Measurements from ENCODE around the gene GHRHR.

GHRHR gene

DNA sequence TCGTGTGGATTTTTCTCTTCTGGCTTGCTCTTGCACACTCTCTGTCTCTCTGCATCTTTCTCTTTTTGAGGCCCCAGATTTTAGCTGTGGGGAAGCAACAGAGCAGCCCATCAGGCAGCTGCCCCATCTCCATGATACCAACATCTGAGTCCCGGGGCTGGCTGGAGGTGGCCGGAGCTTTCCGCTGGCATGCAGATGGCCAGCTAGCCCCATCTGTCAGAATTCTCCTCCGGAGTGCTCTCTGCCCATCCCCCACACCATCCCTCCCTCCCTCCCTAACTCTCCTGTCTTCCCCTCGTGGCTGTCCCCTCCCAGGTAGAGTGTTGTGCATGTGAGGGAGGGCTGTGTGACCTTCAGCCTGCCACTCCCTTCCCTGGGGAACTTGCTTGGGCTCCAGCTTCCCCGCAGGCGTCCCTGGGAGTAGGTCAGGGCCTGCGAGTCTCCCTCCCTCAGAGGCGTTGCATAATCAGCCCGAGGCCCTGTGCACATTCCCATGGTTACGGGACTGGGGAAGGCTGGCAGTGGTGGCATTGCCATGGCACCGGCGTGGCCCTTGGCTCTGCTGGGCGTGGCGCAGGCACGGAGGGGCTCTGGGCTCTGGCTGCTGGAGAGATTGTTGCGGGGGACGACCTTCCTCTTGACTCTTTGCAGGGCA, 24.7 kb downstream of the GHRHR start:
- DNase-seq (ENCODE audit: low read depth) = no peak
- TF ChIP-seq, protein P1, sequence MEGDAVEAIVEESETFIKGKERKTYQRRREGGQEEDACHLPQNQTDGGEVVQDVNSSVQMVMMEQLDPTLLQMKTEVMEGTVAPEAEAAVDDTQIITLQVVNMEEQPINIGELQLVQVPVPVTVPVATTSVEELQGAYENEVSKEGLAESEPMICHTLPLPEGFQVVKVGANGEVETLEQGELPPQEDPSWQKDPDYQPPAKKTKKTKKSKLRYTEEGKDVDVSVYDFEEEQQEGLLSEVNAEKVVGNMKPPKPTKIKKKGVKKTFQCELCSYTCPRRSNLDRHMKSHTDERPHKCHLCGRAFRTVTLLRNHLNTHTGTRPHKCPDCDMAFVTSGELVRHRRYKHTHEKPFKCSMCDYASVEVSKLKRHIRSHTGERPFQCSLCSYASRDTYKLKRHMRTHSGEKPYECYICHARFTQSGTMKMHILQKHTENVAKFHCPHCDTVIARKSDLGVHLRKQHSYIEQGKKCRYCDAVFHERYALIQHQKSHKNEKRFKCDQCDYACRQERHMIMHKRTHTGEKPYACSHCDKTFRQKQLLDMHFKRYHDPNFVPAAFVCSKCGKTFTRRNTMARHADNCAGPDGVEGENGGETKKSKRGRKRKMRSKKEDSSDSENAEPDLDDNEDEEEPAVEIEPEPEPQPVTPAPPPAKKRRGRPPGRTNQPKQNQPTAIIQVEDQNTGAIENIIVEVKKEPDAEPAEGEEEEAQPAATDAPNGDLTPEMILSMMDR (IDR thresholded peaks at IDR 0.05; ENCODE audit: low read depth, low read length, missing control alignments) = no peak
- no peak overlapping the region for H3K4me3 ChIP-seq (ENCODE audit: low read depth, low read length)

DNA sequence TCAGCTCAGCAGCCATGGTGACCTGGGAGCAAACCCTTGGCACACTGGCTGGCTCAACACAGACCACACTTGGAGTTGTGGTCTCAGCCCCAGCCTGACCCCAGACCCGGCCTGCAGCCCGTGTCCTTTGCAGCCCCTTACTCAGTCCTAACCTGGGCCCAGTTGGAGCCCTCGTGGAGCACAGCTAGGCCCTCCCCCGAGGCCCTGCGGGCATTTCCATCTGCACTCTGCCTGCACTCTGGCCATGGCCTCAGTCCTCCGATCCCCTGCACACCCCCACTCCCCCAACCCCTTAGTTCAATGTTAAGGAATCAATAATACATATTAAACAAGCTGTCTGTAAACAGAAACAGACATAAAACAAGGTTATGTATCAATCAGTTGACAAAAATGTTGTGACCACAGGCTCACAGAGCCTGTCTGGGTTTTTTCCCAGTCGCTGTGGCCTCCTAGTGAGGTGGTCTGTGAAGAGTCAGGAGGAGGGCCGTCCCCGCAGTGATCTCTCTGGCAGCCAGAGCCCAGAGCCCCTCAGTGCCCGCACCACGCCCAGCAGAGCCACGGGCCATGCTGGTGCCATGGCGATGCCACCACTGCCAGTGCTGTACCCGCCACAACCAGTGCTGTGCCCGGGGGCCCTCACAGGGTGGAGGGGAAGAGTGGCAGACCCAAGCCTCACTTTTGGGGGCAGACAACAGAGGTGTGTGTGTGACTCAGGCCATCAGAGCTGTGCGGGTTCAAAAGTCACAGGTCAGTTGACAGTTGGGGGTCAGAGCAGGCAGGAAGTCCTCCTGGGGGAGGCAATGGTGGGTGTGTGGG, 25.5 kb downstream of the GHRHR start:
- TF ChIP-seq, protein P1 (IDR thresholded peaks at IDR 0.05; ENCODE audit: low read depth, low read length, missing control alignments) = no peak
- H3K4me3 ChIP-seq (ENCODE audit: low read depth, low read length) = no peak overlapping the region
- DNase-seq (ENCODE audit: low read depth) = no peak

DNA sequence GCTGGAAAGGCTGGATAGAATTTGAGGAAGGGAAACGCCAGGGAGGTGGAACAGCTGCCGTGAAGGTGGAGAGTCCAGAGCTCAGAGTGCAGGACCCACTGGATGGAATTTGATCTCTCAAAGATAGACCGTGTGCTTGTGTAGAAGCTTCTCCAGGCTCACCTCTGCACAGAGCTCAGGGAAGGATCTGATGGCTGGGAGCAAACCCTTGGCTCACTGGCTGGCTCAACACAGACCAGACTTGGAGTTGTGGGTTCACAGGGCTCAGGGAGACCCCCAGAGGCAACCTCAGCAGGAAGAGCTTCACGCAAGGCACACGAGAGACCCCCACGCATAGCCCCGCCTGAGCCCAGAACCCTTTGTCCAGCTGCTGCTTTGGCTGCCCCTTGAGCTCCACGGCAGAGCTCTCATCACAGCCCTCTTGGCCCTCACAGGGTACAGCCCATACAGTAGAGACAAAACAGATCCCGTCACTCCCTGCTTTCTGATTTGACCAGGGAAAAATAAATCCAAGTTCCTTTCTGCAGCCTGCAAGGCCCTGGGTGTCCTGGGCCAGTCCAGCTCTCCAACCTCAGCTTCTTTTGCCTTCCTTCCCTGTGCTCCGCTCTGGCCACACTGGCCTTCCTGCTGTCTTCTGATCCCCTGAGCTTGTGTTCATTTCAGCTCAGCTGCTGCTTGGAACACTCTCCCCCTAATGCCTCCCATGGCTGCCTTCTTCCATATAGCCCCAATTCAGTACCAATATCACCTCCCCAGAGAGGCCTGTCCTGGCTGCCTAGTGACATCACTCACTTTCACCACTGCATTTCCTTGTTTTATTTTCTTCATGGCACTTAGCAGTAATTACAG, 26.3 kb downstream of the GHRHR start:
- TF ChIP-seq, protein P1 (IDR thresholded peaks at IDR 0.05; ENCODE audit: low read depth, low read length, missing control alignments) = no peak
- no peak for DNase-seq (ENCODE audit: low read depth)
- H3K4me3 ChIP-seq (ENCODE audit: low read depth, low read length) = no peak overlapping the region

GRCh38 chr7:30990673-30991170, 27.0 kb downstream of the GHRHR start:
- TF ChIP-seq, protein P1 (IDR thresholded peaks at IDR 0.05; ENCODE audit: low read depth, low read length, missing control alignments) = no peak
- no peak for DNase-seq (ENCODE audit: low read depth)
- no peak overlapping the region for H3K4me3 ChIP-seq (ENCODE audit: low read depth, low read length)

GRCh38 chr7:30992414-30992813, 28.7 kb downstream of the GHRHR start:
- TF ChIP-seq, protein P1 (IDR thresholded peaks at IDR 0.05; ENCODE audit: low read depth, low read length, missing control alignments) = no peak
- no peak overlapping the region for H3K4me3 ChIP-seq (ENCODE audit: low read depth, low read length)
- no peak for DNase-seq (ENCODE audit: low read depth)

- TF ChIP-seq, protein P1 (IDR thresholded peaks at IDR 0.05; ENCODE audit: low read depth, low read length, missing control alignments) = no peak
- no peak overlapping the region for H3K4me3 ChIP-seq (ENCODE audit: low read depth, low read length)
- DNase-seq (ENCODE audit: low read depth) = no peak
Observed at GRCh38 chr7:30994206-30995100, 30.7 kb downstream of the GHRHR start.
